Activated naive CD4-positive, alpha-beta T cell treated with anti-CD3 and anti-CD28 coated beads, Interleukin-2, amount 50 U/mL, for 72 hours (primary cell): ENCODE data around the gene ZNF513. TPM values are rescaled to one million over a fixed set of nuclear protein-coding genes. Genes with fewer than 3 reads are reported as not detected.

Source experiments
- ATAC-seq, 2 donors: fragments of 150-1000 bp; cut with Tn5 transposase; 2 replicates each; pipeline ENCODE4 v1.10.0; 2021; ENCODE audit warnings: mild to moderate bottlenecking in 2 of 2, moderate library complexity in 2 of 2
- DNase-seq, 2 donors: peaks; one replicate each; pipeline ENCODE4 v3.0.0; 2021 to 2022; ENCODE audit warnings: low spot score in 2 of 2
- H3K27ac Mint-ChIP-seq, 2 donors: one replicate each; pipeline ENCODE4 v1.8.0; 2022; ENCODE audit warnings: mild to moderate bottlenecking in 2 of 2, mixed read lengths in 2 of 2
- H3K36me3 Mint-ChIP-seq, 2 donors: one replicate each; pipeline ENCODE4 v1.8.0; 2022; ENCODE audit warnings: mixed read lengths in 2 of 2
- H3K9me3 Mint-ChIP-seq, 2 donors: one replicate each; pipeline ENCODE4 v1.8.0; 2022; ENCODE audit warnings: mixed read lengths in 2 of 2
- total RNA-seq, 2 donors: library from RNA; stranded (reverse); gene quantifications; one replicate each; pipeline ENCODE4 v1.2.3, GENCODE V29; 2022

Gene ZNF513
- total RNA-seq, 2 donors from 2014 or later = 10.7 to 12.4 TPM

GRCh38 chr2:27400348-27401135, 20.0 kb upstream of the ZNF513 start:
- H3K36me3 Mint-ChIP-seq = peaks cover 5 to 14% of the 10 kb centered on the region in 2 donors
- ATAC-seq = no peak
- no peak for DNase-seq
- H3K27ac Mint-ChIP-seq = peak overlapping the region; percentile 7 to 27
- H3K9me3 Mint-ChIP-seq = no peaks in the 10 kb centered on the region

- Mint-ChIP-seq H3K27ac (peak overlapping the region in 1 of 2 donors; percentile 16), H3K36me3 (peaks cover 5 to 14% of the 10 kb centered on the region in 2 donors), H3K9me3 (no peaks in the 10 kb centered on the region)
- DNase-seq = no peak
- ATAC-seq = no peak
Measured at GRCh38 chr2:27398962-27399361, 18.4 kb upstream of the ZNF513 start.

- H3K27ac Mint-ChIP-seq = no peak overlapping the region
- no peaks in the 10 kb centered on the region for H3K9me3 Mint-ChIP-seq
- ATAC-seq (no peak), DNase-seq (no peak)
- H3K36me3 Mint-ChIP-seq = peaks cover 6 to 21% of the 10 kb centered on the region in 2 donors
Measured at GRCh38 chr2:27393225-27393624, 12.7 kb upstream of the ZNF513 start.

- Mint-ChIP-seq H3K36me3 (peaks cover 7 to 16% of the 10 kb centered on the region in 2 donors), H3K9me3 (no peaks in the 10 kb centered on the region), H3K27ac (peak overlapping the region; percentile 70 to 90)
- no peak for DNase-seq
- ATAC-seq = peak; percentile 34 to 64
Measured at GRCh38 chr2:27390822-27391679, 10.5 kb upstream of the ZNF513 start.

- DNase-seq (no peak), ATAC-seq (no peak)
- Mint-ChIP-seq H3K36me3 (peaks cover 31 to 37% of the 10 kb centered on the region in 2 donors), H3K9me3 (no peaks in the 10 kb centered on the region), H3K27ac (peak overlapping the region; percentile 88 to 98)
Measured at GRCh38 chr2:27381577-27382181, 1.1 kb upstream of the ZNF513 start.

GRCh38 chr2:27379836-27380625, 503 bp downstream of the ZNF513 start:
- peak in 1 of 2 donors; percentile 22 for DNase-seq

GRCh38 chr2:27379383-27379835, 1.1 kb downstream of the ZNF513 start:
- peaks cover 31 to 33% of the 10 kb centered on the region in 2 donors for H3K36me3 Mint-ChIP-seq
- ATAC-seq (no peak), DNase-seq (no peak)
- H3K27ac Mint-ChIP-seq = peak overlapping the region; percentile 86 to 98
- no peaks in the 10 kb centered on the region for H3K9me3 Mint-ChIP-seq

More at GRCh38 chr2:27379836-27380625, 503 bp downstream of the ZNF513 start:
- Mint-ChIP-seq H3K27ac (peak overlapping the region; percentile 53 to 98), H3K9me3 (no peaks in the 10 kb centered on the region), H3K36me3 (peaks cover 30 to 33% of the 10 kb centered on the region in 2 donors)
- ATAC-seq = peak; percentile 65 to 66

- ATAC-seq (no peak), DNase-seq (no peak)
- H3K27ac Mint-ChIP-seq = peak overlapping the region; percentile 86 to 98
- H3K36me3 Mint-ChIP-seq = peaks cover 26 to 29% of the 10 kb centered on the region in 2 donors
- no peaks in the 10 kb centered on the region for H3K9me3 Mint-ChIP-seq
Measured at GRCh38 chr2:27378809-27379290, 1.7 kb downstream of the ZNF513 start.

GRCh38 chr2:27378096-27378808, 2.3 kb downstream of the ZNF513 start:
- Mint-ChIP-seq H3K9me3 (no peaks in the 10 kb centered on the region), H3K27ac (peak overlapping the region in 1 of 2 donors; percentile 98), H3K36me3 (peaks cover 24 to 28% of the 10 kb centered on the region in 2 donors)
- DNase-seq (no peak), ATAC-seq (no peak)

- no peaks in the 10 kb centered on the region for H3K9me3 Mint-ChIP-seq
- no peak for DNase-seq
- peaks cover 30 to 32% of the 10 kb centered on the region in 2 donors for H3K36me3 Mint-ChIP-seq
- peak overlapping the region; percentile 82 to 98 for H3K27ac Mint-ChIP-seq
- no peak for ATAC-seq
Measured at GRCh38 chr2:27377618-27378095, 2.9 kb downstream of the ZNF513 start.

- no peaks in the 10 kb centered on the region for H3K9me3 Mint-ChIP-seq
- no peak for ATAC-seq
- H3K27ac Mint-ChIP-seq = peak overlapping the region; percentile 65 to 98
- H3K36me3 Mint-ChIP-seq = peaks cover 31 to 33% of the 10 kb centered on the region in 2 donors
- DNase-seq = no peak
Measured at GRCh38 chr2:27376866-27377617, 3.5 kb downstream of the ZNF513 start.

- Mint-ChIP-seq H3K27ac (peak overlapping the region in 1 of 2 donors; percentile 98), H3K9me3 (no peaks in the 10 kb centered on the region), H3K36me3 (peaks cover 31 to 32% of the 10 kb centered on the region in 2 donors)
- no peak for DNase-seq
- ATAC-seq = no peak
Measured at GRCh38 chr2:27376151-27376865, 4.2 kb downstream of the ZNF513 start.

- DNase-seq (no peak), ATAC-seq (no peak)
- H3K36me3 Mint-ChIP-seq = peaks cover 30% of the 10 kb centered on the region in 2 donors
- H3K27ac Mint-ChIP-seq = peak overlapping the region in 1 of 2 donors; percentile 77
- no peaks in the 10 kb centered on the region for H3K9me3 Mint-ChIP-seq
Measured at GRCh38 chr2:27375513-27376099, 4.9 kb downstream of the ZNF513 start.

GRCh38 chr2:27373567-27373966, 7.0 kb downstream of the ZNF513 start:
- Mint-ChIP-seq H3K9me3 (no peaks in the 10 kb centered on the region), H3K27ac (peak overlapping the region in 1 of 2 donors; percentile 58), H3K36me3 (peaks cover 40 to 45% of the 10 kb centered on the region in 2 donors)
- no peak for DNase-seq
- no peak for ATAC-seq
